BJ (cell line): ENCODE data around the gene ST6GAL2. TPM values are rescaled to one million over a fixed set of nuclear protein-coding genes. Genes with fewer than 3 reads are reported as not detected.

Experiments used
- CTCF ChIA-PET: fragments of 350-600 bp; formaldehyde crosslinking; extraction: SDS; loops from one replicate; lab custom pipeline; 2021; ENCODE audit warnings: antibody characterized with exemption, inconsistent platforms; lab: Yijun Ruan, JAX
- POLR2A ChIA-PET: fragments of 300-600 bp; sonication (Branson Sonifier 250); formaldehyde crosslinking; extraction: SDS; loops from one replicate; lab custom pipeline; 2021; ENCODE audit warnings: antibody characterized with exemption; lab: Charles Lee
- DNase-seq: peaks from one replicate; pipeline ENCODE4 v3.0.0-alpha.2; 2011; ENCODE audit warnings: low read depth
- H3K27me3 ChIP-seq: 2 replicates; pipeline ENCODE4 v1.6.0; 2011; ENCODE audit warnings: low read length; ENCODE audit not compliant: control insufficient read depth, insufficient read depth
- H3K36me3 ChIP-seq: 2 replicates; pipeline ENCODE4 v1.5.1; 2011; ENCODE audit warnings: low read length; ENCODE audit not compliant: control insufficient read depth, insufficient read depth
- H3K4me3 ChIP-seq: 2 replicates; pipeline ENCODE4 v1.5.1; 2011; ENCODE audit warnings: low read depth, mild to moderate bottlenecking, control low read depth, low read length
- polyA plus RNA-seq: library from polyadenylated mRNA; depleted of rRNA; stranded (reverse); fragments of >200 nt; gene quantifications from 2 replicates; pipeline ENCODE4 v1.2.3, GENCODE V29; 2011
- TF ChIP-seq, protein P1 (sequence below): IDR thresholded peaks from 2 replicates; pipeline ENCODE4 v1.5.1; 2011; ENCODE audit warnings: low read depth, mild to moderate bottlenecking, control low read depth, inconsistent platforms, low read length, moderate library complexity; ENCODE audit not compliant: insufficient read depth

The ST6GAL2 gene
- polyA plus RNA-seq, 1 experiment, result not detected

GRCh38 chr2:106798826-106799552, 87.0 kb downstream of the ST6GAL2 start:
- TF ChIP-seq, protein P1, sequence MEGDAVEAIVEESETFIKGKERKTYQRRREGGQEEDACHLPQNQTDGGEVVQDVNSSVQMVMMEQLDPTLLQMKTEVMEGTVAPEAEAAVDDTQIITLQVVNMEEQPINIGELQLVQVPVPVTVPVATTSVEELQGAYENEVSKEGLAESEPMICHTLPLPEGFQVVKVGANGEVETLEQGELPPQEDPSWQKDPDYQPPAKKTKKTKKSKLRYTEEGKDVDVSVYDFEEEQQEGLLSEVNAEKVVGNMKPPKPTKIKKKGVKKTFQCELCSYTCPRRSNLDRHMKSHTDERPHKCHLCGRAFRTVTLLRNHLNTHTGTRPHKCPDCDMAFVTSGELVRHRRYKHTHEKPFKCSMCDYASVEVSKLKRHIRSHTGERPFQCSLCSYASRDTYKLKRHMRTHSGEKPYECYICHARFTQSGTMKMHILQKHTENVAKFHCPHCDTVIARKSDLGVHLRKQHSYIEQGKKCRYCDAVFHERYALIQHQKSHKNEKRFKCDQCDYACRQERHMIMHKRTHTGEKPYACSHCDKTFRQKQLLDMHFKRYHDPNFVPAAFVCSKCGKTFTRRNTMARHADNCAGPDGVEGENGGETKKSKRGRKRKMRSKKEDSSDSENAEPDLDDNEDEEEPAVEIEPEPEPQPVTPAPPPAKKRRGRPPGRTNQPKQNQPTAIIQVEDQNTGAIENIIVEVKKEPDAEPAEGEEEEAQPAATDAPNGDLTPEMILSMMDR, result no peak
- no peak for DNase-seq
- CTCF ChIA-PET, result no interaction called here
- H3K27me3 ChIP-seq, result no peaks in the 10 kb centered on the region
- H3K36me3 ChIP-seq, result no peaks in the 10 kb centered on the region
- no peak overlapping the region for H3K4me3 ChIP-seq
- POLR2A ChIA-PET, result no interaction called here

DNA sequence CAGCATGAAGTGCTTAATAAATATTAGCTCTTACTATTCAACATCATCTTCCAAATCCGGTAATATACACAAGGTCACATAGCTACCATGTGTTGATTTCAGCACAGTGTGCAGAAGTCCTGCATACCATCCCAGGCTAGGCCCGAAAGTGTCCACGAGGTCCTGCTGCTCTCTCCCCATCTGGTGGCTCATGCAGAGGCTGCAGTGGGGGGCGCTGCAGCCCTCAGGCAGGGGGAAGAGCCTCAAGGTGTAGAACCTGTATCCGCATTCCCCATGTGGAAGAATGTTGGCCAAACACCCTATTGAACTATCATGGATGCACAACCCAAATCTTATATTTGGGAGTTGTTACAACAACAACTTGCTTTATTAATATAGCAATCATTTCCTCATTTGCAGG, 88.5 kb downstream of the ST6GAL2 start:
- POLR2A ChIA-PET, result no interaction called here
- no peak for DNase-seq
- Histone ChIP-seq H3K27me3 (no peaks in the 10 kb centered on the region), H3K36me3 (no peaks in the 10 kb centered on the region), H3K4me3 (no peak overlapping the region)
- CTCF ChIA-PET, result no interaction called here
- TF ChIP-seq, protein P1, result no peak

DNA sequence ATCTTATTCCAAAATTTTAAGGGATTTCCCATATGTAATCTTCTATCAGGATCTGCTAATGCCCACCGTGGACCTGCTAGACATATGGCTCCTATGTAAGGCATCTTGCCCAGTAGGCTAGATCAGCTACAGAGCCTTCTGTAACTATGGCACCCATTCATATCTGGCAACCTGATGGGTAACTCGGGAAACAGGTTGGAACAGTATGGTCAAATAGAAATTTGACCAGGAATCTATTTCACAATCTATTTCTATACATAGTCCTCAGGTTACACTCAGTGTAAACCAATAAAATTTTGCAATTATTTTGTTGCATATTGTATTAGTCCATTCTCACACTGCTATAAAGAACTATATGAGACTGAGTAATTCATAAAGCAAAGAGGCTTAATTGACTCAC, 93.3 kb downstream of the ST6GAL2 start:
- no peak overlapping the region for H3K4me3 ChIP-seq
- TF ChIP-seq, protein P1, result no peak
- no peaks in the 10 kb centered on the region for H3K36me3 ChIP-seq
- ChIA-PET CTCF (interaction anchor here (0.8 kb wide), 1 partner anchor 257 kb away, joined by 3 read pairs; no protein-coding TSS in a partner anchor), POLR2A (no interaction called here)
- no peak for DNase-seq
- H3K27me3 ChIP-seq, result no peaks in the 10 kb centered on the region

GRCh38 chr2:106789185-106789584, 96.8 kb downstream of the ST6GAL2 start:
- TF ChIP-seq, protein P1, result no peak
- ChIA-PET POLR2A (no interaction called here), CTCF (no interaction called here)
- no peak for DNase-seq
- Histone ChIP-seq H3K36me3 (no peaks in the 10 kb centered on the region), H3K4me3 (no peak overlapping the region), H3K27me3 (no peaks in the 10 kb centered on the region)

- DNase-seq, result no peak
- CTCF ChIA-PET, result no interaction called here
- POLR2A ChIA-PET, result no interaction called here
- Histone ChIP-seq H3K36me3 (no peaks in the 10 kb centered on the region), H3K27me3 (no peaks in the 10 kb centered on the region), H3K4me3 (no peak overlapping the region)
- TF ChIP-seq, protein P1, result no peak
These were observed 103.3 kb downstream of the ST6GAL2 start for GRCh38 chr2:106782681-106783080.
